K562 (cell line): ENCODE results near the gene ZC3H10. TPM values are rescaled to one million over a fixed set of nuclear protein-coding genes. Genes with fewer than 3 reads are reported as not detected.

Source experiments
- BCOR ChIP-seq: fragments of 450-650 bp; IDR thresholded peaks from 2 replicates; pipeline ENCODE4 v1.6.1; 2016
- CSDE1 ChIP-seq, 2 experiments: fragments of 450-650 bp; IDR thresholded peaks; 2 replicates each; pipeline ENCODE4 v1.6.1; 2016; ENCODE audit warnings: mild to moderate bottlenecking in 1 of 2
- ETS2 ChIP-seq: IDR thresholded peaks from 2 replicates; pipeline ENCODE4 v1.6.1; 2016; ENCODE audit warnings: borderline replicate concordance, missing genetic modification characterization, mild to moderate bottlenecking, moderate library complexity, missing compliant biosample characterization; ENCODE audit not compliant: poor library complexity, severe bottlenecking
- EZH2 ChIP-seq: IDR thresholded peaks from 2 replicates; pipeline ENCODE4 v1.6.1; 2012; ENCODE audit warnings: low read depth, mild to moderate bottlenecking, inconsistent platforms, low read length, borderline replicate concordance
- FOXJ3 ChIP-seq: sonication (generic); formaldehyde crosslinking; IDR thresholded peaks from 2 replicates; pipeline ENCODE4 v1.4.0; 2020; ENCODE audit warnings: mild to moderate bottlenecking, missing genetic modification reagents
- MAZ ChIP-seq, 2 experiments: fragments of 450-650 bp in 1 of 2; sonication (generic) in 1 of 2; formaldehyde crosslinking; IDR thresholded peaks in 1 of 2; conservative IDR thresholded peaks in 1 of 2; 2 replicates each; pipeline versions ENCODE4 v1.4.0 to v1.5.0; 2020; ENCODE audit warnings: mild to moderate bottlenecking in 1 of 2, missing genetic modification reagents in 1 of 2
- MCM5 ChIP-seq: fragments of 450-650 bp; IDR thresholded peaks from 2 replicates; pipeline ENCODE4 v1.6.1; 2016; ENCODE audit warnings: low read depth
- MTF1 ChIP-seq: fragments of 250-450 bp; sonication (Bioruptor Pico); IDR thresholded peaks from 2 replicates; pipeline ENCODE4 v1.9.0; 2021; ENCODE audit warnings: moderate library complexity, mild to moderate bottlenecking, inconsistent platforms, borderline replicate concordance
- NFE2L1 ChIP-seq: fragments of 450-650 bp; IDR thresholded peaks from 2 replicates; pipeline ENCODE4 v1.6.1; 2016; ENCODE audit warnings: missing genetic modification characterization, low read depth, mild to moderate bottlenecking, missing compliant biosample characterization, moderate library complexity, borderline replicate concordance
- PPARD ChIP-seq: fragments of 250-450 bp; sonication (Bioruptor Pico); IDR thresholded peaks from 2 replicates; pipeline ENCODE4 v1.8.0; 2022; ENCODE audit warnings: inconsistent platforms, mild to moderate bottlenecking, moderate library complexity
- PRPF4 ChIP-seq: fragments of 200-400 bp; formaldehyde crosslinking; IDR thresholded peaks from one replicate; pipeline ENCODE4 v1.6.1; 2017; ENCODE audit warnings: low read length, low read depth, mild to moderate bottlenecking; ENCODE audit not compliant: insufficient read depth, poor library complexity, severe bottlenecking
- RFX1 ChIP-seq: fragments of 450-650 bp; IDR thresholded peaks from 2 replicates; pipeline ENCODE4 v1.6.1; 2016; ENCODE audit warnings: mild to moderate bottlenecking, moderate library complexity
- SIN3A ChIP-seq, 2 experiments: fragments of 150-350 bp in 1 of 2; IDR thresholded peaks; 2 replicates each; pipeline ENCODE4 v1.6.1; 2011 to 2016; ENCODE audit warnings: borderline replicate concordance in 2 of 2, low read depth in 2 of 2, low read length in 2 of 2, mild to moderate bottlenecking in 2 of 2, moderate library complexity in 2 of 2; ENCODE audit not compliant: control insufficient read depth in 1 of 2
- SRSF3 ChIP-seq: fragments of 200-400 bp; formaldehyde crosslinking; IDR thresholded peaks from 2 replicates; pipeline ENCODE4 v1.6.1; 2016; ENCODE audit warnings: mild to moderate bottlenecking, low read length, moderate library complexity; ENCODE audit not compliant: insufficient read depth
- YY1 ChIP-seq, 3 experiments: IDR thresholded peaks; 2 replicates each; pipeline ENCODE4 v1.6.1; 2011; ENCODE audit warnings: low read length in 2 of 3, mild to moderate bottlenecking in 2 of 3, moderate library complexity in 2 of 3, borderline replicate concordance in 1 of 3, control low read depth in 1 of 3, low read depth in 1 of 3; ENCODE audit not compliant: insufficient read depth in 3 of 3, insufficient replicate concordance in 2 of 3, control insufficient read depth in 1 of 3, insufficient read length in 1 of 3; ENCODE audit errors: extremely low read depth in 1 of 3
- ZEB2 ChIP-seq: fragments of 450-650 bp; IDR thresholded peaks from 2 replicates; pipeline ENCODE4 v1.6.1; 2016
- ZNF12 ChIP-seq: sonication (generic); formaldehyde crosslinking; IDR thresholded peaks from 2 replicates; pipeline ENCODE4 v1.4.0; 2020; ENCODE audit warnings: mild to moderate bottlenecking, missing genetic modification reagents
- ZNF146 ChIP-seq: IDR thresholded peaks from one replicate; pipeline ENCODE4 v1.6.1; 2018; ENCODE audit warnings: missing compliant biosample characterization; ENCODE audit not compliant: unreplicated experiment
- ZNF217 ChIP-seq: sonication (generic); formaldehyde crosslinking; IDR thresholded peaks from 2 replicates; pipeline ENCODE4 v1.8.0; 2022; ENCODE audit warnings: mild to moderate bottlenecking, missing genetic modification reagents
- ZNF311 ChIP-seq: fragments of 250-450 bp; sonication (Bioruptor Pico); IDR thresholded peaks from 2 replicates; pipeline ENCODE4 v1.4.0; 2020; ENCODE audit warnings: mild to moderate bottlenecking, moderate library complexity
- ZNF431 ChIP-seq: sonication (generic); formaldehyde crosslinking; IDR thresholded peaks from 2 replicates; pipeline ENCODE4 v1.8.0; 2022; ENCODE audit warnings: mild to moderate bottlenecking, missing genetic modification reagents
- ZNF707 ChIP-seq: fragments of 250-450 bp; sonication (Bioruptor Pico); conservative IDR thresholded peaks from 2 replicates; pipeline ENCODE4 v1.8.0; 2022; ENCODE audit warnings: inconsistent platforms, mild to moderate bottlenecking, moderate library complexity
- polyA plus RNA-seq, 8 experiments: library from polyadenylated mRNA; depleted of rRNA in 4 of 8; stranded (reverse) in 5 of 8; unstranded in 3 of 8; fragments of >200 nt; fragmentation: Nextera tagmentation in 2 of 8; fragmentation: Illumina TruSeq in 1 of 8; extraction: Ambion mirVana in 2 of 8; extraction: Trizol in 1 of 8; gene quantifications; 2 replicates each; pipeline versions ENCODE4 v1.2.1 to v1.2.3, GENCODE V29; 2011 to 2014; ENCODE audit warnings: inconsistent platforms in 1 of 8, missing spikeins in 1 of 8
- total RNA-seq, 7 experiments: library from RNA; depleted of rRNA in 6 of 7; stranded (reverse); fragments of >200 nt in 6 of 7; fragmentation: Illumina TruSeq in 2 of 7; extraction: Trizol in 2 of 7; gene quantifications; 2 replicates each; pipeline versions ENCODE4 v1.2.1 to v1.2.3, GENCODE V29; 2011 to 2021; ENCODE audit warnings: low replicate concordance in 1 of 7
- TF ChIP-seq, protein P1 (sequence below): fragments of 250-450 bp; sonication (Bioruptor Pico); IDR thresholded peaks from 2 replicates; pipeline ENCODE4 v1.6.1; 2021; ENCODE audit warnings: mild to moderate bottlenecking
- TF ChIP-seq, protein P2 (sequence below): fragments of 450-650 bp; formaldehyde crosslinking; IDR thresholded peaks from 2 replicates; pipeline ENCODE4 v1.4.0; 2020; ENCODE audit warnings: mild to moderate bottlenecking, moderate library complexity
- TF ChIP-seq, protein P3 (sequence below): sonication (generic); formaldehyde crosslinking; IDR thresholded peaks from 2 replicates; pipeline ENCODE4 v1.8.0; 2022; ENCODE audit warnings: mild to moderate bottlenecking, low read depth, missing genetic modification reagents

ZC3H10 gene
- total and polyA plus RNA-seq, 9 of the 15 experiments (the other 6 are each of a cell fraction or from before 2014, with no cell fraction given), result 0.31 to 4.1 (median 1.6) TPM

DNA sequence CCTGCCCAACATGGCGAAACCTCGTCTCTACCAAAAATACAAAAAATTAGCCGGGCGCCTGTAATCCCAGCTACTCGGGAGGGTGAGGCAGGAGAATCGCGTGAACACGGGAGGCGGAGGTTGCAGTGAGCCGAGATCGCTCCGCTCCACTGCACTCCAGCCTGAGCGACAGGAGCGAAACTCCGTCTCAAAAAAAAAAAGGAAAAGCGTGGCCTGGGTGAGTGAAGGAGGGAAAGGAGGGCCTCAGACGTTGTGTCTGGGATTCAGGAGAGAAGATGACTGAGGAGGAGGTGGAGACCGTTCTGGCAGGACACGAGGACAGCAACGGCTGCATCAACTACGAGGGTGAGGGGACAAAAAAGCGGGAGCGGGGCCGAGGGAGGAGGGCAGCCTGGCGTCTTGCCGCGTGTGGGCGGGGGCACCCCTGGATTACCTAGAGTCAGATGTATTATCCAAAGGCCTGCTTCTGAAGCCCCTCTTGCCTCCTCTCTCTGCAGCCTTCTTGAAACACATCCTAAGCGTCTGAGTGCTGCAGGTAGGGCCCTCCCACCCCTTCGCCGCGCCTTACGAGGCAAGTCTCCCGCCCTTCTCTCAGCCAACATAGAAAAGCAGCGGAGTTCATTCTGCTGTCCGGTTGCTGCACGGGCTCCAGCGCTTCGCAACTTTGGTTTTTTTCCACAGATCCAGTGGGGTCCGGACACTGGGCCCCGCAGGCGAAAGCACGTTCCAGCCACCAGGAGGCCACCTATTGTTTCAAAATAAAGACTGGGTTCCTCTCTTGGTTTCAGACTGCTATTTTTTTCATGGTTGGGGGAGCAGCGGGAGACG lies 39.3 kb downstream of the ZC3H10 start (continued):
- TF ChIP-seq ZNF707 (CRISPR knock-in tag), result no peak
- no peak; the same call in 1 of the 2 replicates for TF ChIP-seq ZEB2
- TF ChIP-seq ZNF217 (CRISPR knock-in tag), result no peak
- TF ChIP-seq MTF1 (CRISPR knock-in tag), result no peak
- no peak for TF ChIP-seq RFX1
- TF ChIP-seq PRPF4, result no peak
- TF ChIP-seq EZH2, result no peak
- no peak for TF ChIP-seq SIN3A (IDR thresholded peaks at IDR 0.05; ENCODE audit: borderline replicate concordance in 2 of 2, control insufficient read depth in 1 of 2, low read depth in 2 of 2, low read length in 2 of 2)
- TF ChIP-seq YY1 (IDR thresholded peaks at IDR 0.05; ENCODE audit: borderline replicate concordance in 1 of 3, control insufficient read depth in 1 of 3, extremely low read depth in 1 of 3, insufficient read depth in 3 of 3, insufficient read length in 1 of 3, insufficient replicate concordance in 2 of 3, low read depth in 1 of 3, low read length in 2 of 3), result no peak
- no peak for TF ChIP-seq FOXJ3 (CRISPR knock-in tag)
- TF ChIP-seq, protein P1, sequence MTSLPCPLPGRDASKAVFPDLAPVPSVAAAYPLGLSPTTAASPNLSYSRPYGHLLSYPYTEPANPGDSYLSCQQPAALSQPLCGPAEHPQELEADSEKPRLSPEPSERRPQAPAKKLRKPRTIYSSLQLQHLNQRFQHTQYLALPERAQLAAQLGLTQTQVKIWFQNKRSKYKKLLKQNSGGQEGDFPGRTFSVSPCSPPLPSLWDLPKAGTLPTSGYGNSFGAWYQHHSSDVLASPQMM (CRISPR knock-in tag), result no peak
- no peak for TF ChIP-seq ZNF311 (CRISPR knock-in tag)
- TF ChIP-seq ZNF12 (CRISPR knock-in tag), result peak; percentile 57; the same call in 1 of the 2 replicates
- no peak for TF ChIP-seq ZNF146 (CRISPR knock-in tag)
- TF ChIP-seq, protein P2, sequence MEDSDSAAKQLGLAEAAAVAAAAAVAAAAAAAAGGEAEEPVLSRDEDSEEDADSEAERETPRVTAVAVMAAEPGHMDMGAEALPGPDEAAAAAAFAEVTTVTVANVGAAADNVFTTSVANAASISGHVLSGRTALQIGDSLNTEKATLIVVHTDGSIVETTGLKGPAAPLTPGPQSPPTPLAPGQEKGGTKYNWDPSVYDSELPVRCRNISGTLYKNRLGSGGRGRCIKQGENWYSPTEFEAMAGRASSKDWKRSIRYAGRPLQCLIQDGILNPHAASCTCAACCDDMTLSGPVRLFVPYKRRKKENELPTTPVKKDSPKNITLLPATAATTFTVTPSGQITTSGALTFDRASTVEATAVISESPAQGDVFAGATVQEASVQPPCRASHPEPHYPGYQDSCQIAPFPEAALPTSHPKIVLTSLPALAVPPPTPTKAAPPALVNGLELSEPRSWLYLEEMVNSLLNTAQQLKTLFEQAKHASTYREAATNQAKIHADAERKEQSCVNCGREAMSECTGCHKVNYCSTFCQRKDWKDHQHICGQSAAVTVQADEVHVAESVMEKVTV (CRISPR knock-in tag), result no peak
- TF ChIP-seq CSDE1 (IDR thresholded peaks at IDR 0.05), result no peak
- TF ChIP-seq ETS2, result no peak
- TF ChIP-seq ZNF431 (CRISPR knock-in tag), result no peak
- no peak for TF ChIP-seq PPARD (CRISPR knock-in tag)
- no peak for TF ChIP-seq SRSF3
- TF ChIP-seq MCM5, result no peak
- peak; percentile 6; the same call in 1 of the 2 replicates for TF ChIP-seq BCOR
- TF ChIP-seq MAZ (CRISPR knock-in tag; conservative IDR thresholded peaks at IDR 0.05 in 1 of 2, IDR thresholded peaks at IDR 0.05 in 1 of 2), result peak; percentile 34 to 48; a peak in 2 of 4 replicates
- TF ChIP-seq, protein P3, sequence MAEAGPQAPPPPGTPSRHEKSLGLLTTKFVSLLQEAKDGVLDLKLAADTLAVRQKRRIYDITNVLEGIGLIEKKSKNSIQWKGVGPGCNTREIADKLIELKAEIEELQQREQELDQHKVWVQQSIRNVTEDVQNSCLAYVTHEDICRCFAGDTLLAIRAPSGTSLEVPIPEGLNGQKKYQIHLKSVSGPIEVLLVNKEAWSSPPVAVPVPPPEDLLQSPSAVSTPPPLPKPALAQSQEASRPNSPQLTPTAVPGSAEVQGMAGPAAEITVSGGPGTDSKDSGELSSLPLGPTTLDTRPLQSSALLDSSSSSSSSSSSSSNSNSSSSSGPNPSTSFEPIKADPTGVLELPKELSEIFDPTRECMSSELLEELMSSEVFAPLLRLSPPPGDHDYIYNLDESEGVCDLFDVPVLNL (CRISPR knock-in tag), result peak; percentile 43; the same call in 1 of the 2 replicates
- no peak for TF ChIP-seq NFE2L1 (tag)
